CD14-positive monocyte (primary cell): Measurements from ENCODE around the gene CCDC122. TPM values are rescaled to one million over a fixed set of nuclear protein-coding genes. Genes with fewer than 3 reads are reported as not detected.

Source experiments
- DNase-seq, 3 donors: peaks; one replicate each; pipeline ENCODE4 v3.0.0-alpha.2; 2011 to 2022
- H2AFZ ChIP-seq: 2 replicates; pipeline ENCODE4 v1.6.0; 2012; ENCODE audit warnings: mild to moderate bottlenecking, low read depth, low read length, inconsistent platforms; ENCODE audit not compliant: insufficient read depth, poor library complexity, severe bottlenecking
- H3K27ac ChIP-seq, 2 donors: 1 replicate in 1 of 2; 2 replicates in 1 of 2; pipeline ENCODE4 v1.5.1; 2012 to 2013; ENCODE audit warnings: low read length in 2 of 2, control low read depth in 1 of 2, inconsistent platforms in 1 of 2, low read depth in 1 of 2, mild to moderate bottlenecking in 1 of 2
- H3K27me3 ChIP-seq, 2 donors: one replicate each; pipeline versions ENCODE4 v1.6.0 to v1.6.1; 2011 to 2013; ENCODE audit warnings: low read length in 2 of 2; ENCODE audit not compliant: control insufficient read depth in 2 of 2, insufficient read depth in 2 of 2
- H3K36me3 ChIP-seq, 2 donors: replicated peaks in 1 of 2; 1 replicate in 1 of 2; 2 replicates in 1 of 2; pipeline versions ENCODE4 v1.5.1 to v1.6.1; 2012 to 2013; ENCODE audit warnings: low read length in 2 of 2, control low read depth in 1 of 2, inconsistent platforms in 1 of 2, mild to moderate bottlenecking in 1 of 2; ENCODE audit not compliant: insufficient read depth in 2 of 2, control insufficient read depth in 1 of 2
- H3K4me1 ChIP-seq, 2 donors: 1 replicate in 1 of 2; 2 replicates in 1 of 2; pipeline versions ENCODE4 v1.5.1 to v1.6.1; 2012 to 2013; ENCODE audit warnings: low read length in 2 of 2, control low read depth in 1 of 2, inconsistent platforms in 1 of 2, mild to moderate bottlenecking in 1 of 2, moderate library complexity in 1 of 2; ENCODE audit not compliant: insufficient read depth in 2 of 2, control insufficient read depth in 1 of 2
- H3K4me2 ChIP-seq: replicated peaks from 2 replicates; pipeline ENCODE3; 2012; ENCODE audit warnings: low read length, moderate library complexity, mild to moderate bottlenecking; ENCODE audit not compliant: poor library complexity, severe bottlenecking; ENCODE audit errors: extremely low read depth
- H3K4me3 ChIP-seq, 3 experiments: fragments of 200-600 bp in 1 of 3; sonication (generic) in 1 of 3; replicated peaks in 1 of 3; 1 replicate in 2 of 3; 2 replicates in 1 of 3; pipeline ENCODE4 v1.5.1; 2011 to 2013; ENCODE audit warnings: low read length in 3 of 3, mild to moderate bottlenecking in 3 of 3, control low read depth in 2 of 3, low read depth in 2 of 3, inconsistent platforms in 1 of 3, moderate library complexity in 1 of 3
- H3K79me2 ChIP-seq: 2 replicates; pipeline ENCODE4 v1.6.0; 2012; ENCODE audit warnings: mild to moderate bottlenecking, control low read depth, inconsistent platforms, low read length, moderate library complexity; ENCODE audit not compliant: insufficient read depth
- H3K9ac ChIP-seq: 2 replicates; pipeline ENCODE4 v1.6.0; 2017; ENCODE audit warnings: low read length, mild to moderate bottlenecking; ENCODE audit not compliant: insufficient read depth, poor library complexity, severe bottlenecking
- H3K9me3 ChIP-seq, 2 donors: replicated peaks in 1 of 2; 1 replicate in 1 of 2; 2 replicates in 1 of 2; pipeline versions ENCODE4 v1.5.1 to v1.6.1; 2012 to 2013; ENCODE audit warnings: low read length in 2 of 2, control low read depth in 1 of 2; ENCODE audit not compliant: control insufficient read depth in 1 of 2, insufficient read depth in 1 of 2
- H4K20me1 ChIP-seq: 2 replicates; pipeline ENCODE4 v1.6.0; 2012; ENCODE audit warnings: mild to moderate bottlenecking, low read length, control low read depth, moderate library complexity; ENCODE audit not compliant: insufficient read depth
- H3K27ac Mint-ChIP-seq, 7 donors: one replicate each; pipeline ENCODE4 v1.8.0; 2020; ENCODE audit warnings: mild to moderate bottlenecking in 7 of 7, mixed read lengths in 7 of 7, moderate library complexity in 6 of 7, inconsistent platforms in 2 of 7
- H3K27me3 Mint-ChIP-seq, 3 donors: one replicate each; pipeline ENCODE4 v1.8.0; 2021 to 2022; ENCODE audit warnings: low read depth in 3 of 3, mild to moderate bottlenecking in 3 of 3, mixed read lengths in 3 of 3, moderate library complexity in 3 of 3, inconsistent platforms in 1 of 3
- H3K36me3 Mint-ChIP-seq, 2 donors: one replicate each; pipeline ENCODE4 v1.8.0; 2020; ENCODE audit warnings: mixed read lengths in 2 of 2, inconsistent platforms in 1 of 2, mild to moderate bottlenecking in 1 of 2
- H3K4me1 Mint-ChIP-seq: one replicate; pipeline ENCODE4 v1.8.0; 2020; ENCODE audit warnings: mild to moderate bottlenecking, mixed read lengths
- H3K4me3 Mint-ChIP-seq, 2 donors: one replicate each; pipeline ENCODE4 v1.8.0; 2020; ENCODE audit warnings: mild to moderate bottlenecking in 2 of 2, mixed read lengths in 2 of 2, moderate library complexity in 1 of 2
- H3K9me3 Mint-ChIP-seq, 7 donors: one replicate each; pipeline ENCODE4 v1.8.0; 2020 to 2022; ENCODE audit warnings: mixed read lengths in 7 of 7, mild to moderate bottlenecking in 6 of 7, moderate library complexity in 6 of 7, inconsistent platforms in 2 of 7
- WGBS: methylation state at CpG from one replicate; pipeline ENCODE4 v1.1.5; 2013; ENCODE audit warnings: missing lambda C conversion rate; ENCODE audit not compliant: insufficient coverage; 5-methylcytosine and 5-hydroxymethylcytosine counted together
- intact Hi-C, 2 donors: fragments of 100-400 bp; cut with micrococcal nuclease; formaldehyde crosslinking; loops; one replicate each; pipeline versions ENCODE4 v1.15.0 to v1.15.1; 2023
- polyA plus RNA-seq, 3 donors: library from polyadenylated mRNA; depleted of rRNA in 1 of 3; unstranded in 2 of 3; stranded (reverse) in 1 of 3; fragments of 300-500 nt in 2 of 3; fragments of >200 nt in 1 of 3; fragmentation: Illumina TruSeq in 2 of 3; gene quantifications; 1 replicate in 2 of 3; 2 replicates in 1 of 3; pipeline ENCODE4 v1.2.3, GENCODE V29; 2012 to 2021
- TF ChIP-seq, protein P1 (sequence below): fragments of 200-600 bp; IDR thresholded peaks from one replicate; pipeline ENCODE4 v1.8.0; 2022; ENCODE audit warnings: antibody characterized with exemption, mild to moderate bottlenecking

Gene CCDC122
- polyA plus RNA-seq, 3 donors = 0.16 to 8.0 (median 0.52) TPM

DNA sequence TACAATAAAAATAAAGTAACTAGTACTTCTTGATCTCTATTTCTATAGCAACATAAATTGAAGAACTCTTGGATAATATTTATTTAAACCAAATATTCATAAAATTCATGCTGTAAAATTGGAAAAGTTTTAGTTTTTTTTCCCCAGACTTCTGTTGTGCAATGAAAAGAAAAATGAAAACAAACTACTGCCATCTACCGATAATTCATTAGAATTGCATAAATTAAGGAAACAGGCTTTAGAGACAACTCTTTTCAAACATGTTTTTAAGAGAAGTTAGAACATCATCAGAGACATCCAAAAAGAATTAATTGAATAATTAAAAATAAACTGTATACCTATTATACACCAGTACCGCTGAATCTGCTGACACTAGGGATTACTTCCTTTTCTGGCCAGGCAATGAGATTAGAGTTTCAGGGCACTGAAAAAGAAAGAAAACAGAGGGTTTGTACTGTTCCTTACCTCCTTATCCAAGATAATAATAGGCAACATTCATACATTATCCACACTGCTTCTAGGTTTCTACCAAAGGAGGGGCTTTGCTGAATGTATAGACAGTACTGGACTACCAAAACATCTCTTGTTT lies 4.9 kb downstream of the CCDC122 start:
- Mint-ChIP-seq H3K9me3 (no peaks in the 10 kb centered on the region), H3K4me1 (peaks cover 15% of the 10 kb centered on the region), H3K27me3 (peaks cover 0 to 2% (median 0%) of the 10 kb centered on the region in 3 donors), H3K4me3 (no peak overlapping the region), H3K36me3 (no peaks in the 10 kb centered on the region), H3K27ac (no peak overlapping the region)
- DNase-seq = peak; percentile 6 to 54 (median 34)
- Histone ChIP-seq H3K4me2 (no peak overlapping the region), H3K9ac (no peak overlapping the region), H3K4me3 (no peak overlapping the region), H3K79me2 (no peaks in the 10 kb centered on the region), H3K27ac (no peak overlapping the region), H3K27me3 (peaks cover 0 to 2% of the 10 kb centered on the region in 2 donors), H2AFZ (peak overlapping the region; percentile 15), H4K20me1 (no peaks in the 10 kb centered on the region), H3K36me3 (no peaks in the 10 kb centered on the region), H3K4me1 (peaks cover 16 to 17% of the 10 kb centered on the region in 2 donors), H3K9me3 (no peaks in the 10 kb centered on the region)
- WGBS = no CpG with 5 or more reads among the region's 2 CpGs
- TF ChIP-seq, protein P1, sequence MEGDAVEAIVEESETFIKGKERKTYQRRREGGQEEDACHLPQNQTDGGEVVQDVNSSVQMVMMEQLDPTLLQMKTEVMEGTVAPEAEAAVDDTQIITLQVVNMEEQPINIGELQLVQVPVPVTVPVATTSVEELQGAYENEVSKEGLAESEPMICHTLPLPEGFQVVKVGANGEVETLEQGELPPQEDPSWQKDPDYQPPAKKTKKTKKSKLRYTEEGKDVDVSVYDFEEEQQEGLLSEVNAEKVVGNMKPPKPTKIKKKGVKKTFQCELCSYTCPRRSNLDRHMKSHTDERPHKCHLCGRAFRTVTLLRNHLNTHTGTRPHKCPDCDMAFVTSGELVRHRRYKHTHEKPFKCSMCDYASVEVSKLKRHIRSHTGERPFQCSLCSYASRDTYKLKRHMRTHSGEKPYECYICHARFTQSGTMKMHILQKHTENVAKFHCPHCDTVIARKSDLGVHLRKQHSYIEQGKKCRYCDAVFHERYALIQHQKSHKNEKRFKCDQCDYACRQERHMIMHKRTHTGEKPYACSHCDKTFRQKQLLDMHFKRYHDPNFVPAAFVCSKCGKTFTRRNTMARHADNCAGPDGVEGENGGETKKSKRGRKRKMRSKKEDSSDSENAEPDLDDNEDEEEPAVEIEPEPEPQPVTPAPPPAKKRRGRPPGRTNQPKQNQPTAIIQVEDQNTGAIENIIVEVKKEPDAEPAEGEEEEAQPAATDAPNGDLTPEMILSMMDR = peak; percentile 91
- intact Hi-C loops = loop anchor here (10.0 kb wide), 3 partner anchors 700 to 1150 kb away; partner anchors contain the start of gene TSC22D1 (in 1 of the 2)

DNA sequence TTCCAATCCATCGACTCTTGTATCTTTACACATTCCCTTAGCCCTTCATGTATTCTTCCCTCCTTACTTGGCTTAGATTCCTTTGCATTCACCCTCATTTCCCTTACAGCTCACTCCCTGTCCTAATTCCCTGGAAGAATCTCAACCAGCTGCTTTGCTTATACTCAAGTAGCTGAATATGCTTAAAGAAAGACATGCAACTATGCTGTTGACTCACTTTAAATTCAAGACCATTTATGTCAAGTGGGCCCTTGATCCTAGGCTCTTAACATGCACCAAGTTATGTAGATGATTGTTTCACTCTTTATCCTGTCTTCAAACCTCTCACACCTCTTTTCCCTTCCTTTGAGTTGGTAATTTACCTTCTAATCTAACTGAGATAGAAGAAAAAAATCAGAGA lies 7.4 kb downstream of the CCDC122 start:
- peaks cover 0 to 2% of the 10 kb centered on the region in 2 donors for H3K27me3 ChIP-seq
- no peak for DNase-seq
- peaks cover 0 to 6% of the 10 kb centered on the region in 2 donors for H3K36me3 Mint-ChIP-seq
- no peaks in the 10 kb centered on the region for H3K4me1 ChIP-seq
- H3K27me3 Mint-ChIP-seq = peaks cover 0 to 2% (median 0%) of the 10 kb centered on the region in 3 donors
- no peak overlapping the region for H3K4me2 ChIP-seq
- H3K36me3 ChIP-seq = no peaks in the 10 kb centered on the region
- no peak overlapping the region for H3K27ac ChIP-seq
- H3K9ac ChIP-seq = no peak overlapping the region
- no peaks in the 10 kb centered on the region for H3K4me1 Mint-ChIP-seq
- intact Hi-C loops = loop anchor here (10.0 kb wide), 3 partner anchors 703 to 1147 kb away; partner anchors contain the start of gene TSC22D1 (in 1 of the 2)
- H4K20me1 ChIP-seq = no peaks in the 10 kb centered on the region
- TF ChIP-seq, protein P1 = no peak
- no peak overlapping the region for H3K4me3 ChIP-seq
- no peaks in the 10 kb centered on the region for H3K79me2 ChIP-seq
- H3K4me3 Mint-ChIP-seq = no peak overlapping the region
- WGBS = 100% methylated on average over 1 of the region's 1 CpG
- no peaks in the 10 kb centered on the region for H3K9me3 Mint-ChIP-seq
- H3K27ac Mint-ChIP-seq = no peak overlapping the region
- H3K9me3 ChIP-seq = no peaks in the 10 kb centered on the region
- H2AFZ ChIP-seq = no peak overlapping the region
